WI38 (cell line): ENCODE measurements around the gene GPX6.

Source experiments
- H3K4me3 ChIP-seq: 2 replicates; pipeline ENCODE4 v1.5.1; 2011; ENCODE audit warnings: low read depth, mild to moderate bottlenecking, control low read depth, low read length
- TF ChIP-seq, protein P1 (sequence below): IDR thresholded peaks from 2 replicates; pipeline ENCODE4 v1.5.1; 2012; ENCODE audit warnings: low read depth, mild to moderate bottlenecking, control low read depth, low read length

GPX6 gene

GRCh38 chr6:28537065-28537464, 21.5 kb upstream of the GPX6 start:
- TF ChIP-seq, protein P1, sequence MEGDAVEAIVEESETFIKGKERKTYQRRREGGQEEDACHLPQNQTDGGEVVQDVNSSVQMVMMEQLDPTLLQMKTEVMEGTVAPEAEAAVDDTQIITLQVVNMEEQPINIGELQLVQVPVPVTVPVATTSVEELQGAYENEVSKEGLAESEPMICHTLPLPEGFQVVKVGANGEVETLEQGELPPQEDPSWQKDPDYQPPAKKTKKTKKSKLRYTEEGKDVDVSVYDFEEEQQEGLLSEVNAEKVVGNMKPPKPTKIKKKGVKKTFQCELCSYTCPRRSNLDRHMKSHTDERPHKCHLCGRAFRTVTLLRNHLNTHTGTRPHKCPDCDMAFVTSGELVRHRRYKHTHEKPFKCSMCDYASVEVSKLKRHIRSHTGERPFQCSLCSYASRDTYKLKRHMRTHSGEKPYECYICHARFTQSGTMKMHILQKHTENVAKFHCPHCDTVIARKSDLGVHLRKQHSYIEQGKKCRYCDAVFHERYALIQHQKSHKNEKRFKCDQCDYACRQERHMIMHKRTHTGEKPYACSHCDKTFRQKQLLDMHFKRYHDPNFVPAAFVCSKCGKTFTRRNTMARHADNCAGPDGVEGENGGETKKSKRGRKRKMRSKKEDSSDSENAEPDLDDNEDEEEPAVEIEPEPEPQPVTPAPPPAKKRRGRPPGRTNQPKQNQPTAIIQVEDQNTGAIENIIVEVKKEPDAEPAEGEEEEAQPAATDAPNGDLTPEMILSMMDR, result no peak
- no peak overlapping the region for H3K4me3 ChIP-seq

- no peak overlapping the region for H3K4me3 ChIP-seq
- TF ChIP-seq, protein P1, result no peak
These were observed 19.3 kb upstream of the GPX6 start for GRCh38 chr6:28534875-28535274.

DNA sequence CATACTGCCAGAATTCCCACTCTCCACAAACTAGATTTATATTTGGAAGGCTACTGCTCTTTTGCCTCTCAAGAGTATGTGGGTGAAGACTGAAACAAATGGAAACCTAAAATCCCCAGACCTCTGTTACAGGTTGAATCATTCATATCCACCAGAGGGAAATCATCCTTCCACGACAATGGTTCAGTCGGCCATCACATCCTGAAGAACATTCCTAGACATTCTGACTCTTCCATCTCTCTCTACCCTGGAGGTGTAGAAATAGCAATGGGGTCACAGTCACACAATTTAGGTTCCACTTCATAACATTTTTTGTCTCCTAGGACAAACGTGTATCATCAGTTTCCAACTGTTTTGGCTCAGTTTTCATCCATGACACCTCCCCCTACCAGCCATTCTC, 18.7 kb upstream of the GPX6 start:
- TF ChIP-seq, protein P1, result no peak
- H3K4me3 ChIP-seq, result no peak overlapping the region

- H3K4me3 ChIP-seq, result no peak overlapping the region
- TF ChIP-seq, protein P1, result no peak
These were observed 16.0 kb upstream of the GPX6 start for GRCh38 chr6:28531479-28532128.

DNA sequence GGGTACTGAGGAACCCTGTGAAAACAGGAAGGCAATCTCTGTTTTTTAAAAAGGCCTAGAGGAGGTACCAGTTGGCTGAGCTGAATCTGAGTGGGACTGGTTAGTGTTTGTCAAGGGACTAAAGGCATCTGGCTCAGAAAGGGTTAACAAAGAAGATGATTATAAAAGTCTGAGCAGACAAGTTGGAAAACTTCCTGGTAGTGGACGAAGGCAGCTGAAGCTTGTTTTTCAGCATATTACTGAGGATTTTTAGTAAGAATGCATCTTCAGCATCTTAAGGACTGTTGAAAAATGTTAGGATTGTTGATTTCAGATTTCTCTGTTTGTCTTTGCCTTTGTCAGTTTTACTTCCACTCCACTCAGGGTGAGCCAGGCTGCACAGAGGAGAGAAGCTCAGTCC, 15.2 kb upstream of the GPX6 start:
- H3K4me3 ChIP-seq, result no peak overlapping the region

GRCh38 chr6:28525496-28526039, 10.0 kb upstream of the GPX6 start, which contains the start of gene GPX5:
Gene GPX5, plus strand, starts transcription at chr6:28525881. Its CDS starts 133 bp downstream, at chr6:28526014.
- TF ChIP-seq, protein P1, result no peak

More for the DNA sequence above, 15.2 kb upstream of the GPX6 start:
- TF ChIP-seq, protein P1, result no peak

DNA sequence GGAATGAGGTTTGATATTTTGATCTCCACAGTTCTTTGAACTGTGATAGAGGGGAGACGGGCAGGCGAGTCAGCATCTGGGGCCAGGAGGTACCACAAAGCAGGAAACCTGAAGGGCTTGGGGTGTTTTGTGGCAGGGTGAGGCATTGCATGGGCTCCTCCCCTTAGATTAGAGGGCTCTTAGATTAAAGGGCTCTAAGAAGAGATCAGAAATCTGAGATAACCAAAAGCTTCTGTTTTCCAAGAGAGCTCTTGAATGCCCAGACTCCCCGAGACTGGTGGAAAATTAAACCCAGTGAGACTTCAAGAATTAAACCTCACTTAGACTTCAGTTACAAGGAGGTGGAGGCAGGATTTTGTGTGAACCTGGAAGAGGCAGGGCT, 7.6 kb upstream of the GPX6 start:
- TF ChIP-seq, protein P1, result no peak
- no peak overlapping the region for H3K4me3 ChIP-seq

More at GRCh38 chr6:28525496-28526039, 10.0 kb upstream of the GPX6 start, which contains the start of gene GPX5:
- no peak within 1 kb of the TSS for H3K4me3 ChIP-seq
